Chondrocyte (in vitro differentiated cells): Measurements from ENCODE around the gene ZNF169. TPM values are rescaled to one million over a fixed set of nuclear protein-coding genes. Genes with fewer than 3 reads are reported as not detected.
"Not testable (repeated sequence)": the region's sequence is repeated elsewhere in the genome, so short reads cannot be mapped to it uniquely, and the experiment has no call there.

Experiments used
- DNase-seq: peaks from one replicate; pipeline ENCODE4 v3.0.0; 2021; ENCODE audit warnings: mixed read lengths, low spot score
- H3K27ac Mint-ChIP-seq: one replicate; pipeline ENCODE4 v1.8.0; 2021; ENCODE audit warnings: mild to moderate bottlenecking, moderate library complexity, mixed read lengths; ENCODE audit not compliant: unreplicated experiment
- H3K27me3 Mint-ChIP-seq: 2 replicates; pipeline ENCODE4 v1.8.0; 2021; ENCODE audit warnings: low read depth, mixed read lengths
- H3K36me3 Mint-ChIP-seq: 2 replicates; pipeline ENCODE4 v1.8.0; 2021; ENCODE audit warnings: low read depth, mixed read lengths
- H3K4me1 Mint-ChIP-seq: 2 replicates; pipeline ENCODE4 v1.8.0; 2021; ENCODE audit warnings: low read depth, mild to moderate bottlenecking, mixed read lengths
- H3K4me3 Mint-ChIP-seq: one replicate; pipeline ENCODE4 v1.8.0; 2021; ENCODE audit warnings: mild to moderate bottlenecking, moderate library complexity, mixed read lengths; ENCODE audit not compliant: unreplicated experiment
- H3K9me3 Mint-ChIP-seq: 2 replicates; pipeline ENCODE4 v1.8.0; 2021; ENCODE audit warnings: low read depth, mixed read lengths
- total RNA-seq: library from RNA; stranded (reverse); gene quantifications from 3 replicates; pipeline ENCODE4 v1.2.1, GENCODE V29; 2021

The ZNF169 gene
- total RNA-seq, 1 donor from 2014 or later: 3.1 TPM

DNA sequence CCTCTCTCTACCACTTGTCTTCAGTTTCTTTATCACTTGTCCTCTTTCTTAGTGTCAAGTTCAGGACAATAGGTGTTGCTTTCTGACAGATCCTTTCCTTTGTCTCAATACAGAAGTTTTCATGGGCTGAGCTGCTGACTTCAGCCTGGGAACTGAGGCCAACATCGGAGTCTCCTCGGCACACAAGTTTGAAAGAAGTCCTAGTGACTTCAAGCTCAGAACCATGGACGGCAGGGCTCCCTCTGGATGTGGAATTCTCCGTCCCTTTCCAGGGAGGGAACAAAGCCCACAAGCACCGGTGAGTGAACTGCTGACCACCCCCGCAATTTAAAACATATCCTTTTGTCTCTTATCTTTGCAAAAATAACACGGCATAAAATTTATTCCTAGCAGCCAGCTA lies 79.6 kb downstream of the ZNF169 start:
- not testable (repeated sequence) for DNase-seq, H3K27ac Mint-ChIP-seq, H3K4me1 Mint-ChIP-seq, H3K36me3 Mint-ChIP-seq, H3K9me3 Mint-ChIP-seq, H3K4me3 Mint-ChIP-seq, H3K27me3 Mint-ChIP-seq

GRCh38 chr9:94339657-94340056 lies 80.6 kb downstream of the ZNF169 start:
- not testable (repeated sequence) for DNase-seq, H3K4me3 Mint-ChIP-seq, H3K27me3 Mint-ChIP-seq, H3K36me3 Mint-ChIP-seq, H3K9me3 Mint-ChIP-seq, H3K4me1 Mint-ChIP-seq, H3K27ac Mint-ChIP-seq

GRCh38 chr9:94340750-94341149 lies 81.7 kb downstream of the ZNF169 start:
- DNase-seq, H3K4me3 Mint-ChIP-seq, H3K4me1 Mint-ChIP-seq, H3K9me3 Mint-ChIP-seq, H3K27ac Mint-ChIP-seq, H3K36me3 Mint-ChIP-seq, H3K27me3 Mint-ChIP-seq: not testable (repeated sequence)

DNA sequence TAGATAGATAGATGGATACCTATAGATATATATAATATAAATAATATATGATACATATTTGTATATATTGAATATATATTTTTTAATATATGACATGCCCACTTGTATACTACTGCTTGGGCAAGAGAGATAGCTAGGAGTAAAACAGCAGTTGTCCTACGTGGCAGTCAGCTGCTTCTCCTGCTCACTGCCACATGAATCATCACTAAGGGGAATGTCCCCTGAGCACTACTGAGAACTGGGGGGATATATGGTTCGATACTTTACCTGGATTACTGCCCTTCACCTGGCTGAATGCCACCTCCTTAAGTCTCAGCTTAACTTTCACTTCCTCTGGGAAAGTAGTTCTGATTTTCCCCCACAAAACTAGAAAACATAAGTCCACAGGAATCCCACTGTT lies 82.6 kb downstream of the ZNF169 start:
- H3K36me3 Mint-ChIP-seq, DNase-seq, H3K4me1 Mint-ChIP-seq, H3K27ac Mint-ChIP-seq, H3K9me3 Mint-ChIP-seq, H3K4me3 Mint-ChIP-seq, H3K27me3 Mint-ChIP-seq: not testable (repeated sequence)

DNA sequence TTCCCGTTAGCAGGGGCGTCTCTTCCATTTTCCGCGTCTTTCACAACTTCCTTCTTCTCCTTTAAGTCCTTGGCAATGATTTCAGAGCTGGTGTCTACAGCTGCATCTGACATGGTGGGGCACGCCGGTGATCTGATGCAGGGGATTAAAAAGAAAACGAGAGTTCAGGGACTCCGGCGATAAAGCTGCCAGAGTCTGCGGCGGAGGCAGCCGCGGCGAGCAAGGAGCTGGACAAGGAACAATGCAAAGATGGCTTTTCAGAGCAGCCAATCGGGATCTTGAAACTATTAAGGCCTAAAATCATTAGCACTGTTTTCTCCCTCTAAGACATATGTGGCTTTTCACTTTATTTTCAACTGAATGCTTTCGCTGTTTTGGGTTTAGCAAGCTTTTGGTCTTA lies 88.4 kb downstream of the ZNF169 start:
- H3K36me3 Mint-ChIP-seq, H3K9me3 Mint-ChIP-seq, DNase-seq, H3K4me3 Mint-ChIP-seq, H3K4me1 Mint-ChIP-seq, H3K27me3 Mint-ChIP-seq, H3K27ac Mint-ChIP-seq: not testable (repeated sequence)

GRCh38 chr9:94348754-94349153 lies 89.7 kb downstream of the ZNF169 start:
- not testable (repeated sequence) for DNase-seq, H3K36me3 Mint-ChIP-seq, H3K4me3 Mint-ChIP-seq, H3K27ac Mint-ChIP-seq, H3K27me3 Mint-ChIP-seq, H3K9me3 Mint-ChIP-seq, H3K4me1 Mint-ChIP-seq

Other genes with a start within 250 kb of the ZNF169 start
- gene PTPDC1, start 174.8 kb upstream of the ZNF169 start, total RNA-seq: 14.9 to 24.0 TPM (median 16.0 TPM) in 3 replicates
- gene NUTM2F, start 69.3 kb downstream of the ZNF169 start, total RNA-seq: 0.10 TPM in 1 of 3 replicates, not detected in the others